HepG2 (cell line): ENCODE results near the gene ZNF490. TPM values are rescaled to one million over a fixed set of nuclear protein-coding genes. Genes with fewer than 3 reads are reported as not detected.

Experiments used
- CEBPB ChIP-seq: IDR thresholded peaks from 2 replicates; pipeline ENCODE4 v1.6.1; 2011; ENCODE audit warnings: low read depth, low read length, improper control_type of control experiment, borderline replicate concordance
- ELF4 ChIP-seq: sonication (generic); formaldehyde crosslinking; IDR thresholded peaks from 2 replicates; pipeline ENCODE4 v1.5.0; 2020; ENCODE audit warnings: missing genetic modification reagents, mild to moderate bottlenecking, moderate library complexity, borderline replicate concordance
- JUN ChIP-seq: sonication (generic); formaldehyde crosslinking; IDR thresholded peaks from 2 replicates; pipeline ENCODE4 v1.4.0; 2020; ENCODE audit warnings: mild to moderate bottlenecking, missing genetic modification reagents
- KLF15 ChIP-seq: sonication (generic); formaldehyde crosslinking; IDR thresholded peaks from 2 replicates; pipeline ENCODE4 v1.8.1; 2023; ENCODE audit warnings: borderline replicate concordance, mild to moderate bottlenecking, inconsistent platforms, missing genetic modification reagents, mixed read lengths
- MED1 ChIP-seq: sonication (generic); formaldehyde crosslinking; IDR thresholded peaks from 2 replicates; pipeline ENCODE4 v1.4.0; 2020; ENCODE audit warnings: missing genetic modification reagents
- MYNN ChIP-seq: sonication (generic); formaldehyde crosslinking; IDR thresholded peaks from 2 replicates; pipeline ENCODE4 v1.4.0; 2020; ENCODE audit warnings: mild to moderate bottlenecking, low read depth, missing genetic modification reagents
- PHF8 ChIP-seq: sonication (generic); formaldehyde crosslinking; IDR thresholded peaks from 2 replicates; pipeline ENCODE4 v1.5.0; 2020; ENCODE audit warnings: missing genetic modification reagents
- STAG1 ChIP-seq: sonication (generic); formaldehyde crosslinking; IDR thresholded peaks from 2 replicates; pipeline ENCODE4 v1.4.0; 2020; ENCODE audit warnings: missing genetic modification reagents
- TEF ChIP-seq: sonication (generic); formaldehyde crosslinking; IDR thresholded peaks from 2 replicates; pipeline ENCODE4 v1.5.0; 2020; ENCODE audit warnings: missing genetic modification reagents
- THAP11 ChIP-seq: IDR thresholded peaks from 2 replicates; pipeline ENCODE4 v1.6.1; 2016; ENCODE audit warnings: missing biosample characterization, missing genetic modification reagents
- UBTF ChIP-seq: sonication (generic); formaldehyde crosslinking; IDR thresholded peaks from 2 replicates; pipeline ENCODE4 v1.4.0; 2020; ENCODE audit warnings: mild to moderate bottlenecking, missing genetic modification reagents
- ZBTB26 ChIP-seq: IDR thresholded peaks from 2 replicates; pipeline ENCODE4 v1.6.1; 2016; ENCODE audit warnings: missing compliant biosample characterization, missing genetic modification reagents, borderline replicate concordance
- ZFP41 ChIP-seq: sonication (generic); formaldehyde crosslinking; IDR thresholded peaks from 2 replicates; pipeline ENCODE4 v1.4.0; 2020; ENCODE audit warnings: mild to moderate bottlenecking, missing genetic modification reagents, borderline replicate concordance
- ZNF17 ChIP-seq: sonication (generic); formaldehyde crosslinking; IDR thresholded peaks from 2 replicates; pipeline ENCODE4 v1.5.0; 2020; ENCODE audit warnings: mild to moderate bottlenecking, missing genetic modification reagents
- ZNF20 ChIP-seq: sonication (generic); formaldehyde crosslinking; IDR thresholded peaks from 2 replicates; pipeline ENCODE4 v1.4.0; 2020; ENCODE audit warnings: mild to moderate bottlenecking, moderate library complexity, missing genetic modification reagents
- ZNF460 ChIP-seq: sonication (generic); formaldehyde crosslinking; IDR thresholded peaks from 2 replicates; pipeline ENCODE4 v1.5.1; 2020; ENCODE audit warnings: missing genetic modification reagents, mild to moderate bottlenecking, borderline replicate concordance
- ZNF777 ChIP-seq: sonication (generic); formaldehyde crosslinking; IDR thresholded peaks from 2 replicates; pipeline ENCODE4 v1.4.0; 2020; ENCODE audit warnings: missing genetic modification reagents
- polyA plus RNA-seq, 8 experiments: library from polyadenylated mRNA; depleted of rRNA in 3 of 8; stranded (reverse) in 7 of 8; unstranded in 1 of 8; fragments of >200 nt; fragmentation: Illumina TruSeq in 4 of 8; extraction: Trizol in 4 of 8; gene quantifications; 2 replicates each; pipeline versions ENCODE4 v1.2.1 to v1.2.3, GENCODE V29; 2011 to 2016; ENCODE audit warnings: low read depth in 4 of 8, missing spikeins in 1 of 8, mixed read lengths in 1 of 8; ENCODE audit not compliant: insufficient read depth in 1 of 8
- total RNA-seq, 5 experiments: library from RNA; depleted of rRNA; stranded (reverse); fragments of >200 nt; fragmentation: Illumina TruSeq; extraction: Trizol; gene quantifications; 2 replicates each; pipeline ENCODE4 v1.2.3, GENCODE V29; 2016; ENCODE audit warnings: low read depth in 1 of 5
- TF ChIP-seq, protein P1 (sequence below): sonication (generic); formaldehyde crosslinking; IDR thresholded peaks from 2 replicates; pipeline ENCODE4 v1.4.0; 2020; ENCODE audit warnings: missing genetic modification reagents, borderline replicate concordance
- TF ChIP-seq, protein P2 (sequence below): sonication (generic); formaldehyde crosslinking; conservative IDR thresholded peaks from 2 replicates; pipeline ENCODE4 v1.5.0; 2020; ENCODE audit warnings: missing genetic modification reagents
- TF ChIP-seq, protein P3 (sequence below): IDR thresholded peaks from 2 replicates; pipeline ENCODE4 v1.6.1; 2012; ENCODE audit warnings: low read depth, low read length, improper control_type of control experiment

ZNF490 gene
- total and polyA plus RNA-seq, 2 of the 13 experiments (the other 11 are each of a cell fraction or from before 2014, with no cell fraction given), result 1.3 to 2.9 TPM

DNA sequence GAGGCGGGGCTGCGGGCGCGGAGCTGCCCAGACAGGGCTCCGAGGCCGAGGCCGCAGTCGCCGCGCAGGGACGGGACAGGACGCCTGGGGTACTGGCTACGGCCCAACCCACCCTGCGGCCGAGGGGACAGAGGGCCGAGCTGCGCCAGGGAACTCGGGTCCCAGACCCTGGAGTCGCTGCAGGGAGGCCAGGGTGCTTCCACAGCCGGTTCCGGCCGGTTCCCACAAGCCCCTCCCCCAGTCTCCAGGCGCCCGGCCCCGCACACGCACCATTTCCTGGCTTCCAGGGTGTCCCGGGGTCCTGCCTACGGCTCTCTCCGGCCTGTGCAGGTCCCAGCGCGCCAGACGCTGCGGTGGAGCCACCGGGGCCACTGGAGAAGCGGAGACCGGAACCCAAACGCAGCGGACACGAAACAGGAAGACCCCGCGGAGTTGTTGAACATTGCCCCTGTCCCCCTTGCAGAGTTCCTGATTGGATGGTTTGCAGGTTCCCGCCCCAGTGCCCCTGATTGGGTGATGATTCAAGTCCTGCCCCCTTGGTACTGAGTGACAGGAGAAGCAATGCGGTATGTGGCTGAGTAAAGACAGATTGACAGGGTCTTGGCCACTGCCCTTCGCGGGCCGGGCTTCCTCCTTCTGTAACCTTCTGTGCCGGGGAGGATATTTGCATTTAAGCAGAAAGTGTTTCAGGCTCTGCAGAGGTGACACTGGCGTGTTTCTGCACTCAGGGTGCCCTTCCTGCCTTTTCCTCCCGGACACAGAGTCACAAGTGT lies 59.4 kb downstream of the ZNF490 start, which contains the start of gene ZNF564 (continued):
- TF ChIP-seq, protein P1, sequence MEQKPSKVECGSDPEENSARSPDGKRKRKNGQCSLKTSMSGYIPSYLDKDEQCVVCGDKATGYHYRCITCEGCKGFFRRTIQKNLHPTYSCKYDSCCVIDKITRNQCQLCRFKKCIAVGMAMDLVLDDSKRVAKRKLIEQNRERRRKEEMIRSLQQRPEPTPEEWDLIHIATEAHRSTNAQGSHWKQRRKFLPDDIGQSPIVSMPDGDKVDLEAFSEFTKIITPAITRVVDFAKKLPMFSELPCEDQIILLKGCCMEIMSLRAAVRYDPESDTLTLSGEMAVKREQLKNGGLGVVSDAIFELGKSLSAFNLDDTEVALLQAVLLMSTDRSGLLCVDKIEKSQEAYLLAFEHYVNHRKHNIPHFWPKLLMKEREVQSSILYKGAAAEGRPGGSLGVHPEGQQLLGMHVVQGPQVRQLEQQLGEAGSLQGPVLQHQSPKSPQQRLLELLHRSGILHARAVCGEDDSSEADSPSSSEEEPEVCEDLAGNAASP, result 0 out of 2 replicates have a peak, but pooled peaks have one; percentile 40
- TF ChIP-seq ZNF20 (0 out of 2 replicates have a peak, but pooled peaks have one; percentile 40), TEF (CRISPR knock-in tag) (no peak), ZBTB26 (CRISPR knock-in tag) (0 out of 2 replicates have a peak, but pooled peaks have one; percentile 40), ZNF777 (CRISPR knock-in tag) (no peak; the same call in 1 of the 2 replicates), UBTF (CRISPR knock-in tag) (peak; percentile 100), ELF4 (CRISPR knock-in tag) (peak; percentile 91), PHF8 (CRISPR knock-in tag) (peak; percentile 95), MYNN (CRISPR knock-in tag) (no peak), KLF15 (CRISPR knock-in tag) (peak; percentile 62; the same call in 1 of the 2 replicates), MED1 (CRISPR knock-in tag) (peak; percentile 48), ZNF460 (no peak; the same call in 1 of the 2 replicates), ZNF17 (CRISPR knock-in tag) (no peak), CEBPB (no peak), ZFP41 (CRISPR knock-in tag) (no peak), THAP11 (peak; percentile 88), STAG1 (CRISPR knock-in tag) (no peak), JUN (CRISPR knock-in tag) (no peak)
- TF ChIP-seq, protein P2, sequence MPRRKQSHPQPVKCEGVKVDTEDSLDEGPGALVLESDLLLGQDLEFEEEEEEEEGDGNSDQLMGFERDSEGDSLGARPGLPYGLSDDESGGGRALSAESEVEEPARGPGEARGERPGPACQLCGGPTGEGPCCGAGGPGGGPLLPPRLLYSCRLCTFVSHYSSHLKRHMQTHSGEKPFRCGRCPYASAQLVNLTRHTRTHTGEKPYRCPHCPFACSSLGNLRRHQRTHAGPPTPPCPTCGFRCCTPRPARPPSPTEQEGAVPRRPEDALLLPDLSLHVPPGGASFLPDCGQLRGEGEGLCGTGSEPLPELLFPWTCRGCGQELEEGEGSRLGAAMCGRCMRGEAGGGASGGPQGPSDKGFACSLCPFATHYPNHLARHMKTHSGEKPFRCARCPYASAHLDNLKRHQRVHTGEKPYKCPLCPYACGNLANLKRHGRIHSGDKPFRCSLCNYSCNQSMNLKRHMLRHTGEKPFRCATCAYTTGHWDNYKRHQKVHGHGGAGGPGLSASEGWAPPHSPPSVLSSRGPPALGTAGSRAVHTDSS, result no peak
- TF ChIP-seq, protein P3, sequence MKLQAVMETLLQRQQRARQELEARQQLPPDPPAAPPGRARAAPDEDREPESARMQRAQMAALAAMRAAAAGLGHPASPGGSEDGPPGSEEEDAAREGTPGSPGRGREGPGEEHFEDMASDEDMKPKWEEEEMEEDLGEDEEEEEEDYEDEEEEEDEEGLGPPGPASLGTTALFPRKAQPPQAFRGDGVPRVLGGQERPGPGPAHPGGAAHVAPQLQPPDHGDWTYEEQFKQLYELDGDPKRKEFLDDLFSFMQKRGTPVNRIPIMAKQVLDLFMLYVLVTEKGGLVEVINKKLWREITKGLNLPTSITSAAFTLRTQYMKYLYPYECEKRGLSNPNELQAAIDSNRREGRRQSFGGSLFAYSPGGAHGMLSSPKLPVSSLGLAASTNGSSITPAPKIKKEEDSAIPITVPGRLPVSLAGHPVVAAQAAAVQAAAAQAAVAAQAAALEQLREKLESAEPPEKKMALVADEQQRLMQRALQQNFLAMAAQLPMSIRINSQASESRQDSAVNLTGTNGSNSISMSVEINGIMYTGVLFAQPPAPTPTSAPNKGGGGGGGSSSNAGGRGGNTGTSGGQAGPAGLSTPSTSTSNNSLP, result 0 out of 2 replicates have a peak, but pooled peaks have one; percentile 15
